Breast epithelium (tissue), 4 donors: Measurements from ENCODE around the gene ISOC1. TPM values are rescaled to one million over a fixed set of nuclear protein-coding genes. Genes with fewer than 3 reads are reported as not detected.

ENCODE experiments used
- DNase-seq, 2 donors: peaks; one replicate each; pipeline ENCODE4 v3.0.0-alpha.2; 2019; ENCODE audit warnings: low spot score in 2 of 2
- H3K27ac ChIP-seq, 2 donors: fragments of 200-600 bp; sonication (generic) in 1 of 2; one replicate each; pipeline ENCODE4 v1.5.1; 2016 to 2019; ENCODE audit warnings: mild to moderate bottlenecking in 1 of 2
- H3K27me3 ChIP-seq, 2 donors: fragments of 200-600 bp; sonication (generic) in 1 of 2; one replicate each; pipeline versions ENCODE4 v1.5.1 to v1.6.0; 2017 to 2019; ENCODE audit warnings: control low read depth in 1 of 2, mild to moderate bottlenecking in 1 of 2
- H3K36me3 ChIP-seq: fragments of 200-600 bp; one replicate; pipeline ENCODE4 v1.5.1; 2019
- H3K4me1 ChIP-seq, 2 donors: fragments of 200-600 bp; sonication (generic); one replicate each; pipeline ENCODE4 v1.5.1; 2016 to 2019; ENCODE audit warnings: control low read depth in 1 of 2
- H3K4me3 ChIP-seq, 3 donors: fragments of 200-600 bp; sonication (generic); 1 replicate in 2 of 3; 2 replicates in 1 of 3; pipeline ENCODE4 v1.5.1; 2016 to 2019; ENCODE audit warnings: mild to moderate bottlenecking in 3 of 3, moderate library complexity in 2 of 3
- H3K9me3 ChIP-seq, 2 donors: fragments of 200-600 bp; sonication (generic) in 1 of 2; one replicate each; pipeline ENCODE4 v1.5.1; 2016 to 2019; ENCODE audit warnings: control low read depth in 1 of 2
- CTCF ChIP-seq, 3 donors: fragments of 450-650 bp; IDR thresholded peaks; one replicate each; pipeline ENCODE4 v1.5.1; 2016 to 2017; ENCODE audit warnings: antibody characterized with exemption in 3 of 3, mild to moderate bottlenecking in 3 of 3, moderate library complexity in 3 of 3
- POLR2A ChIP-seq: fragments of 450-650 bp; IDR thresholded peaks from one replicate; pipeline ENCODE4 v1.6.1; 2016; ENCODE audit warnings: antibody characterized with exemption, mild to moderate bottlenecking, moderate library complexity
- POLR2AphosphoS5 ChIP-seq, 3 donors: sonication (generic); formaldehyde crosslinking; IDR thresholded peaks; one replicate each; pipeline ENCODE4 v1.6.1; 2017; ENCODE audit warnings: antibody characterized with exemption in 3 of 3
- intact Hi-C: fragments of 100-400 bp; cut with DNase I; formaldehyde crosslinking; loops from one replicate; pipeline ENCODE4 v1.15.1; 2023; ENCODE audit warnings: low total_unique reads
- total RNA-seq, 3 donors: library from RNA; depleted of rRNA; stranded (reverse); fragments of >200 nt; gene quantifications; one replicate each; pipeline ENCODE4 v1.1.0, GENCODE V29; 2016

ISOC1 gene
- total RNA-seq, 3 donors from 2014 or later = 20.6 to 41.6 (median 23.9) TPM

- Histone ChIP-seq H3K27ac (no peak overlapping the region), H3K27me3 (no peaks in the 10 kb centered on the region), H3K4me1 (no peaks in the 10 kb centered on the region), H3K36me3 (no peaks in the 10 kb centered on the region), H3K9me3 (no peaks in the 10 kb centered on the region), H3K4me3 (no peak overlapping the region)
- intact Hi-C loops = no loop called here
- TF ChIP-seq CTCF (IDR thresholded peaks at IDR 0.05) (no peak), POLR2AphosphoS5 (IDR thresholded peaks at IDR 0.05) (no peak), POLR2A (no peak)
- no peak for DNase-seq
Measured at GRCh38 chr5:129115680-129116079, 21.1 kb downstream of the ISOC1 start.

GRCh38 chr5:129116797-129117196, 22.2 kb downstream of the ISOC1 start:
- intact Hi-C loops = no loop called here
- Histone ChIP-seq H3K36me3 (no peaks in the 10 kb centered on the region), H3K4me1 (no peaks in the 10 kb centered on the region), H3K9me3 (no peaks in the 10 kb centered on the region), H3K27ac (no peak overlapping the region), H3K4me3 (no peak overlapping the region), H3K27me3 (no peaks in the 10 kb centered on the region)
- DNase-seq = no peak
- TF ChIP-seq POLR2A (no peak), CTCF (IDR thresholded peaks at IDR 0.05) (no peak), POLR2AphosphoS5 (IDR thresholded peaks at IDR 0.05) (no peak)

- Histone ChIP-seq H3K9me3 (no peaks in the 10 kb centered on the region), H3K27ac (no peak overlapping the region), H3K4me3 (no peak overlapping the region), H3K27me3 (no peaks in the 10 kb centered on the region), H3K36me3 (no peaks in the 10 kb centered on the region), H3K4me1 (no peaks in the 10 kb centered on the region)
- intact Hi-C loops = no loop called here
- no peak for TF ChIP-seq POLR2AphosphoS5 (IDR thresholded peaks at IDR 0.05)
- DNase-seq = no peak
Measured at GRCh38 chr5:129118405-129118804, 23.9 kb downstream of the ISOC1 start.

GRCh38 chr5:129118826-129119225, 24.3 kb downstream of the ISOC1 start:
- intact Hi-C loops = no loop called here
- H3K27me3 ChIP-seq = no peaks in the 10 kb centered on the region
- DNase-seq = no peak
- no peak overlapping the region for H3K4me3 ChIP-seq
- no peaks in the 10 kb centered on the region for H3K9me3 ChIP-seq
- H3K4me1 ChIP-seq = no peaks in the 10 kb centered on the region
- H3K27ac ChIP-seq = no peak overlapping the region
- no peak for TF ChIP-seq CTCF (IDR thresholded peaks at IDR 0.05)
- no peak for TF ChIP-seq POLR2A
- no peak for TF ChIP-seq POLR2AphosphoS5 (IDR thresholded peaks at IDR 0.05)
- H3K36me3 ChIP-seq = no peaks in the 10 kb centered on the region

GRCh38 chr5:129120158-129120581, 25.6 kb downstream of the ISOC1 start:
- Histone ChIP-seq H3K9me3 (no peaks in the 10 kb centered on the region), H3K4me3 (no peak overlapping the region), H3K36me3 (no peaks in the 10 kb centered on the region), H3K27me3 (no peaks in the 10 kb centered on the region), H3K4me1 (no peaks in the 10 kb centered on the region), H3K27ac (no peak overlapping the region)
- no peak for DNase-seq
- TF ChIP-seq POLR2AphosphoS5 (IDR thresholded peaks at IDR 0.05) (no peak), POLR2A (no peak), CTCF (IDR thresholded peaks at IDR 0.05) (no peak)
- intact Hi-C loops = no loop called here

- Histone ChIP-seq H3K4me3 (no peak overlapping the region), H3K36me3 (no peaks in the 10 kb centered on the region), H3K27me3 (no peaks in the 10 kb centered on the region), H3K27ac (no peak overlapping the region), H3K9me3 (no peaks in the 10 kb centered on the region), H3K4me1 (no peaks in the 10 kb centered on the region)
- TF ChIP-seq POLR2A (no peak), CTCF (IDR thresholded peaks at IDR 0.05) (no peak), POLR2AphosphoS5 (IDR thresholded peaks at IDR 0.05) (no peak)
- intact Hi-C loops = no loop called here
- DNase-seq = no peak
Measured at GRCh38 chr5:129122560-129122959, 28.0 kb downstream of the ISOC1 start.
